Measurements from ENCODE around the gene CTU2. TPM values are rescaled to one million over a fixed set of nuclear protein-coding genes. Genes with fewer than 3 reads are reported as not detected.
"Not testable (repeated sequence)": the region's sequence is repeated elsewhere in the genome, so short reads cannot be mapped to it uniquely, and the experiment has no call there.

Gene CTU2
- polyA plus RNA-seq (2012; ENCODE audit: missing spikeins) = 7.5 TPM

DNA sequence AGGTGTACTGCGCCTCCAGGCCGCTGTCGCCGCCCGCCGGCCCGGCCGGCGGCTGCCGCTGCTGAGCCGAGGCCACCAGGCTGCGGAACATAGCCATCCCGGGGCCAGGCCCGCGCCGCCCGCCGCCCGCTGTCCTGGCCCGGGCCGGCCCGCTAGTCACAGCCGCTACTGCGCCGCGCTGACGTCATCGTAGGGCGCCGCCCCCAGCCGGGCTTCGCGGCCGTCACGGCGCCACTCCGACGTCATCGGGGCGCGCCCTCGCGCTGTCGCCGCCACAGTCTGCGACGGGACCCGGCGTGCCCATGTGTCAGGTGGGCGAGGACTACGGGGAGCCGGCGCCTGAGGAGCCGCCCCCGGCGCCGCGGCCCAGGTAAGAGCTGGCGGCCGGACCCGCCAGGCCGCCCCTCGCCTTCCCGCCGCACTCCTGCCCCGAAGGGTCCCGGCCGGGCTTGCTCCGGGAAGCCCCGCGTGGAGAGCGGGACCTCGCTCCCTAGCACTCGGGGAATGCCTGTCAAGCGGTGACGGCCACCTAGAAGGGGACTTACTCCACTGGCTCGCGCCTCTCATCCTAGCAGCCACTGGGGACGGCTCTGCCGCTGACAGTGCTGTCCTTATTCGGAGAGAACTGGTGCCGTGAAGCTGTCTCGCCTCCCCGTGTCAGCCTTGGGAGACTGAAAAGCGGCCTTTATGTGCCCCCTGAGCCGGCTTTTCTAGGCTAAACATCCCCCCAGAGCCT is at the start of gene CTU2, which contains the start of gene RNF166:
TSS of gene CTU2 (plus strand) at position 275 of the 736 bp plus-strand sequence. CDS start at position 303, 28 bp downstream.
TSS of gene RNF166 (minus strand) at position 180 of the 736 bp plus-strand sequence. CDS start at position 97, 83 bp downstream.
- peak; percentile 99 for DNase-seq (ENCODE audit: insufficient read length)
- FAIRE-seq = peak; percentile 100
- TF ChIP-seq POLR2AphosphoS5 (IDR thresholded peaks at IDR 0.05; ENCODE audit: low read depth, low read length) (0 out of 2 replicates have a peak, but pooled peaks have one; percentile 27), POLR2A (IDR thresholded peaks at IDR 0.05; ENCODE audit: low read depth, low read length) (peak; percentile 58; the same call in 1 of the 2 replicates), TAF1 (IDR thresholded peaks at IDR 0.05; ENCODE audit: borderline replicate concordance, low read depth, low read length) (no peak)

DNA sequence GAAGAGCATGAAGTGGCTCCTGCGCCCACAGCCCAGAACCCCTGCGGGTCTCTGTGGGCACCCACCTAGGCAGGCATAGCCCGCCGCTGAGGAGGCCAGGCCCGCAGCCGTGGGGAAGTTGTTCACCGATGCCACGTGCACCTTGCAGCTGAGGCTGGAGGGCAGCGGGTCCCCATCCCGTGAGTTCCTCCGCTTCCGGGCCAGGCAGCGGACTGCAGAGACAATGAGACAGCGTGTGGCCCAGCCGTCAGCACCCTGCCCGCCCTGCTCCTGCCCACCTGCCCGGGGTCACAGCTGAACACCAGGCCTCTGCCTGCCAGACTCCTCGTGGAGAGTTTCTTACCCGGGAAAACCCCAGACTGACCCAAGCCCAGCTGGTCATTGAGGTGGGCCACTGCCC is 48.9 kb upstream of the CTU2 start:
- no peak for FAIRE-seq
- TF ChIP-seq POLR2AphosphoS5 (IDR thresholded peaks at IDR 0.05; ENCODE audit: low read depth, low read length) (no peak), TAF1 (IDR thresholded peaks at IDR 0.05; ENCODE audit: borderline replicate concordance, low read depth, low read length) (no peak), POLR2A (IDR thresholded peaks at IDR 0.05; ENCODE audit: low read depth, low read length) (no peak)
- no peak for DNase-seq (ENCODE audit: insufficient read length)

DNA sequence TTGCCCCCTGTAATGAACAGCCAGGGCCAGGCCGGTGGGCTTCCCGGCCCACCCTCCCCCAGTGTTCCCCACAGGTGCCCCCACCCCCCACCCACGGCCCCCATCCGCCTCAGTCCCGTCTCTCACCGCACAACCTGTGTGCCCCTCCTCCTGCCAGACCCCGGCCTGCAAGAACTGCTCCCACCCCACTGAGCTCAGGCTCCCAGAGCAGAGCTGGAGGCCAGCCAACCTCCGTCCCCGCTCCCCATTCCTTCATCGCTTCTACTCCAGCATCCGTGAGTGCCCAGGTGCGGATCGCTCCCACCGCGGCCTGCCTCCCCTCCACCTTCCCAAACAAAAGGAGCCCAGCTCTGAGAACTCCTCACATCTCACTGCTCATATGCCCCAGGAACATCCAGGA is 47.6 kb upstream of the CTU2 start:
- TF ChIP-seq POLR2A (IDR thresholded peaks at IDR 0.05; ENCODE audit: low read depth, low read length) (no peak), TAF1 (IDR thresholded peaks at IDR 0.05; ENCODE audit: borderline replicate concordance, low read depth, low read length) (no peak), POLR2AphosphoS5 (IDR thresholded peaks at IDR 0.05; ENCODE audit: low read depth, low read length) (no peak)
- FAIRE-seq (no peak), DNase-seq (ENCODE audit: insufficient read length) (no peak)

DNA sequence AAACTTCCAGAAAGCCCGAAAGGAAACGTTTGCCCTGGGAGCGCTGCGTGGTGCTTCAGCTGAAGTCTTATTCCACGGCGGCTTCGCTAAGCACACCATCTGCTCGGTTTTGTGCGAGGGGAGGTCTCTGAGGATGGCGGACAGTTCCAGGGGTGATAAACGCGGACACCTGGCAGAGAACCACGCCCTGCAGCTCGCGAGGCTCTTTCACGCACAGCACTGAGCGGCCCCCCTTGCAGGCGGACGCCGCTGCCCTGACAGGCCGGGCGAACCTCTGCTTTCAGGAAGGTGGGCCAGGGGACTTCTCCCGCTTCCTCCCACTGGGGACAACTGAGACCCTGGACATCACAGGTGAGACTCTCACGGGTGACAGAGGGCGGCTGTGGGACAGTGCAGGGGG is 47.1 kb upstream of the CTU2 start:
- DNase-seq (ENCODE audit: insufficient read length) (no peak), FAIRE-seq (no peak)
- TF ChIP-seq POLR2AphosphoS5 (IDR thresholded peaks at IDR 0.05; ENCODE audit: low read depth, low read length) = no peak
- no peak for TF ChIP-seq POLR2A (IDR thresholded peaks at IDR 0.05; ENCODE audit: low read depth, low read length)
- no peak for TF ChIP-seq TAF1 (IDR thresholded peaks at IDR 0.05; ENCODE audit: borderline replicate concordance, low read depth, low read length)

DNA sequence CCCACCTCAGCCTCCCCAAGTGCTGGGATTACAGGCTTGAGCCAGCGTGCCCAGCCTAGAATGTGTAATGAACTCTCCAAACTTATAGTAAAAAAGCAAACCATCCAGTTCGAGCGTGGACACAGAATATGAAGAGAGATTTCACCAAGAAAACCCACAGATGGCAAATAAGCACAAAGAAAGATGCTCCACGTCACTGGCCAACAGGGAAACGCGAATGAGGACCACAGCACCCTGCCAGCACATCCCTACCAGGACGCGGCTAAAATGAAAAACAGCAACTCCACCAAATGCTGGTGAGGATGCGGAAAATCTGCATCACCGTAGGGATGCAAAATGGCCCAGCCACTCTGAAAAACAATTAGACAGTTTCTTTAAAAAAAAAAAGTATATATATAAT is 44.8 kb upstream of the CTU2 start:
- TF ChIP-seq POLR2AphosphoS5 (IDR thresholded peaks at IDR 0.05; ENCODE audit: low read depth, low read length) (no peak), POLR2A (IDR thresholded peaks at IDR 0.05; ENCODE audit: low read depth, low read length) (no peak), TAF1 (IDR thresholded peaks at IDR 0.05; ENCODE audit: borderline replicate concordance, low read depth, low read length) (no peak)
- FAIRE-seq (no peak), DNase-seq (ENCODE audit: insufficient read length) (no peak)

DNA sequence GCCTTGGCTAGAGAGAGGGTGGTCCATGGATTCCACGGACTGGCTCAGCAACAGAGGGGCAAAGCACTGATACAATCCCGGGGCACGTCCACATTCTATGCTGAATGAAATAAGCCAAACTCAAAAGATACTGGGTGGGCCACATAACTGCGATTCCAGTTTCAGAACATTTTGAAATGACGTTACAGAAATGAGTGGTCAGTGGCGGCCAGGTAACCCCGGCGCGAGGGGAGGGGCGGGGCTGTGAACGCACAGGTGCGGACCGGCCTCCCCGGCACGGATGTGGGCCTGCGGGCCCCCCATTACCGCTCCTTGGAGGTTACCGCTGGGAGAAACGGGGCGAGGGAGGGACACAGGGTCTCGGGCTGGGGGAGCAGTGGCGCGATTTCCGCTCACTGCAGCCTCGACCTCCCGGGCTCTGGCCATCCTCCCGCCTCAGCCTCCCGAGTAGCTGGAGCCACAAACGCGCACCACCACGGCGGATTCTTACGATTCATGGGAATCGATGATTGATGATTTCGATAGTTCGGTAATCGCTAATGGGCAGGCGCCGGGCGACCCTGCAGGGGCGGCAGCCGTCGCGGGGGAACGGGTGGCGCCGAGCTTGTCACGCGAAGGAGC is 44.0 kb upstream of the CTU2 start:
- FAIRE-seq (no peak), DNase-seq (ENCODE audit: insufficient read length) (no peak)
- TF ChIP-seq POLR2AphosphoS5 (IDR thresholded peaks at IDR 0.05; ENCODE audit: low read depth, low read length) = no peak
- no peak for TF ChIP-seq POLR2A (IDR thresholded peaks at IDR 0.05; ENCODE audit: low read depth, low read length)
- TF ChIP-seq TAF1 (IDR thresholded peaks at IDR 0.05; ENCODE audit: borderline replicate concordance, low read depth, low read length) = no peak

DNA sequence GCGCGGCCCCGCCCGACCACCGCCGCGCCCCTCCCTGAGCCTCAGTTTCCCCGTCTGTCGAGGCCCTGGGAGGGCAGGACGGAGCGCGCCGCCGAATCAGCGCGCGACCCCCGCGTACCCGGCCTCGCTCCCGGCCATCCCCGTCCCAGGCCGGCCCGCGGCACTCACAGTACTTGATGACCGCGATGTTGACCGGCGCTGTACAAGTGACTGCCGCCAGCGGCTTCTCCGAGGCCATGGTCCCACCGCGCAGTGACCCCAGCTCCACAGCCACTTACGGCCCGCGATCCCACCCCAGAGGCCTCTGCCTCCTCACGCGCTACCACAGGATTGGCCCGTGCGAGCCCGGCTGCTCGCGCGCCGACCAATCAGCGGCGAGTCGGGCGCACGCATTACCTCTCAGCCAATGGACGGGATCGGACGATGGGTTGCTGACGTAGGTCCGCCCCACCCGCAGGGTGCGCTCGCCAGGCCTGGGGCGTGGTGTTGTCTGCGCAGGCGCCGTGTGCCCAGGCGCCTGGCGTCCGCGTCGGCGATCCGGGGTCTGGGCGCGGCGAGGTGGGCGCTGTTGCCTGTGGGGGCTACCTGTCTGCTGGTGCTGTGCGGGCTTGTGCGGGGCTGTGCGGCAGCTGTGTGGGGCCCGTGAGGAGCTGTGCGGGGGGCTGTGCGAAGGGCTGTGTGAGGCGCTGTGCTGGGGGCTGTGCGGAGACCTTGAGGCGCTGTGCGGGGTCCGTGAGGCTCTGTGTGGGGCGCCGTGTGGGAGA is 43.3 kb upstream of the CTU2 start, which contains the start of gene MVD:
TSS of gene MVD (minus strand) at position 249 of the 764 bp plus-strand sequence. CDS start at position 238, 11 bp downstream.
- peak; percentile 99 for FAIRE-seq
- TF ChIP-seq TAF1 (IDR thresholded peaks at IDR 0.05; ENCODE audit: borderline replicate concordance, low read depth, low read length) (peak; percentile 65), POLR2AphosphoS5 (IDR thresholded peaks at IDR 0.05; ENCODE audit: low read depth, low read length) (peak; percentile 80), POLR2A (IDR thresholded peaks at IDR 0.05; ENCODE audit: low read depth, low read length) (peak; percentile 88)
- DNase-seq (ENCODE audit: insufficient read length) = peak; percentile 100

DNA sequence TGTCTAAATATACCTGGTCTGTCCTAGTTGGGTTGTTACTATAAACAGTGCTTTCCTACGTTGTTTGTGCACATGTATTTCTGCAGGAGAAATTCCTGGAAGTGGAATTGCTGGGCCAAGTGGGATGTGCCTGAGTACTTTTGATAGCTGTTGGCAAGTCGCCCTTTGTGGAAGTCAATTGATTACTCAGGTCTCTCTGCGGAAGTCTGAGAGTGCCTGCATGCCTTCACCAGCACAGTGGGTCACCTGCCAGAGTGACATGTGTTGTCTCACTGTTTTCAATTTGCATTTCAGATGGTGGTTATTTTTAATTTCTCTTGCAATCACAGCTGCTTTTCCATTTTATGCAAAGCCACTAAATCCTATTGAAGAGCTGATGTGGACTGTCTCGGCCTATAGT is 41.2 kb upstream of the CTU2 start:
- FAIRE-seq (no peak), DNase-seq (ENCODE audit: insufficient read length) (no peak)
- TF ChIP-seq POLR2AphosphoS5 (IDR thresholded peaks at IDR 0.05; ENCODE audit: low read depth, low read length) (no peak), POLR2A (IDR thresholded peaks at IDR 0.05; ENCODE audit: low read depth, low read length) (no peak), TAF1 (IDR thresholded peaks at IDR 0.05; ENCODE audit: borderline replicate concordance, low read depth, low read length) (no peak)

DNA sequence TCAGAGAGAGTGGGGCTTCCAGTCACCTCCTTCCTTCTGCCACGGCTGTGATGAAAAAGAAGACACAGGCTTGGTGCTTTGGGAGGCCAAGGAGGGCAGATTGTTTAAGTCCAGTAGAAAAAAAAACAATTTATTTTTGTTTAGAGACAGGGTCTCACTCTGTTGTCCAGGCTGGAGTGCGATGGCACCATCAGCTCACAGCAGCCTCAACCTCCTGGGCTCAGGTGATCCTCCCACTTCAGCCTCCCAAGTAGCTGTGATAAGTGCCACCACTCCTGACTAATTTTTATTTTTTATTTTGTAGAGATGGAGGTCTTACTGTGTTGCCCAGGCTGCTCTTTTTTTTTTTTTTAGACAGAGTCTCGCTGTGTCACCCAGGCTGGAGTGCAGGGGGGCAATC is 40.7 kb upstream of the CTU2 start:
- FAIRE-seq (no peak), DNase-seq (ENCODE audit: insufficient read length) (no peak)
- TF ChIP-seq POLR2AphosphoS5 (IDR thresholded peaks at IDR 0.05; ENCODE audit: low read depth, low read length) (no peak), TAF1 (IDR thresholded peaks at IDR 0.05; ENCODE audit: borderline replicate concordance, low read depth, low read length) (no peak), POLR2A (IDR thresholded peaks at IDR 0.05; ENCODE audit: low read depth, low read length) (no peak)

DNA sequence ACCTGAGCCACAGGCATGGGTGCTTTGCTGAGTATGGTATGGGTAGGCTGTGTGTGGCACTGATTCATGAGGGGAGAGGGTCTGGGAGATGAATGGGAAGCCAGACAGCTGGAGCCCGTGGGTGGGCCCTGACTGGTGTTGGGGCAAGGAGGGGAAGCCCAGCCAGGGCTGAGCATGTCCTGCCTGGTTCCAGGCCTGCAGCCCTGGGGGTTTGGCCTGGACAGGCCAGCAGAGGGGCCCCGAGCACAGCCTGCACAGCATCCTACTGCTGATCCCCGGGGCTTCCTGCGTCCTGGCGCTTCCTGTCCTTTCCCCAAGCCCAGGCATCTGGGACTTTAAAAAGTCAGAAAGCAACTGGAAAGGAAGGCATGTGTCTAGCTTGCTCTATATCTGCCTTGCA is 38.8 kb upstream of the CTU2 start:
- no peak for FAIRE-seq
- no peak for TF ChIP-seq POLR2AphosphoS5 (IDR thresholded peaks at IDR 0.05; ENCODE audit: low read depth, low read length)
- TF ChIP-seq TAF1 (IDR thresholded peaks at IDR 0.05; ENCODE audit: borderline replicate concordance, low read depth, low read length) = no peak
- no peak for TF ChIP-seq POLR2A (IDR thresholded peaks at IDR 0.05; ENCODE audit: low read depth, low read length)

DNA sequence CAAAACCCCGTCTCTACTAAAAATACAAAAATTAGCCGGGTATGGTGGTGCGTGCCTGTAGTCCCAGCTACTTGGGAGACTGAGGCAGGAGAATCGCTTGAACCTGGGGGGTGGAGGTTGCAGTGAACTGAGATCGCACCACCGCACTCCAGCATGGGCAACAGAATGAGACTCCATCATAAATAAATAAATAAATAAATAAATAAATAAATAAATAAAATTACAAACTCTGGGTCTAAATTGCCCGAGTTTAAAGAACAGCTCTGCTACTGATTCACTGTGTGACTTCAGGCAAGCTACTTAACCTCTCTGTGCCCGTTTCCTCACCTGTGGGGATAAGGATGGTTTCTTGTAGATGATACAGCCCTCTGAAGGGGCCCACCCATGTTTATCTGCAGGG is 36.8 kb upstream of the CTU2 start:
- DNase-seq (ENCODE audit: insufficient read length); FAIRE-seq: not testable (repeated sequence)

More for the DNA sequence above, 38.8 kb upstream of the CTU2 start:
- no peak for DNase-seq (ENCODE audit: insufficient read length)
